Left kidney (tissue), 2 donors: Measurements from ENCODE around the gene SELENON. TPM values are rescaled to one million over a fixed set of nuclear protein-coding genes. Genes with fewer than 3 reads are reported as not detected.

Experiments
- DNase-seq: peaks from one replicate; pipeline ENCODE4 v3.0.0-alpha.2; 2013
- polyA plus RNA-seq: library from polyadenylated mRNA; unstranded; fragments of 120-200 nt; gene quantifications from one replicate; pipeline ENCODE4 v1.2.1, GENCODE V29; 2013; ENCODE audit not compliant: insufficient read length

The SELENON gene
- polyA plus RNA-seq, 1 donor = 75.1 TPM

DNA sequence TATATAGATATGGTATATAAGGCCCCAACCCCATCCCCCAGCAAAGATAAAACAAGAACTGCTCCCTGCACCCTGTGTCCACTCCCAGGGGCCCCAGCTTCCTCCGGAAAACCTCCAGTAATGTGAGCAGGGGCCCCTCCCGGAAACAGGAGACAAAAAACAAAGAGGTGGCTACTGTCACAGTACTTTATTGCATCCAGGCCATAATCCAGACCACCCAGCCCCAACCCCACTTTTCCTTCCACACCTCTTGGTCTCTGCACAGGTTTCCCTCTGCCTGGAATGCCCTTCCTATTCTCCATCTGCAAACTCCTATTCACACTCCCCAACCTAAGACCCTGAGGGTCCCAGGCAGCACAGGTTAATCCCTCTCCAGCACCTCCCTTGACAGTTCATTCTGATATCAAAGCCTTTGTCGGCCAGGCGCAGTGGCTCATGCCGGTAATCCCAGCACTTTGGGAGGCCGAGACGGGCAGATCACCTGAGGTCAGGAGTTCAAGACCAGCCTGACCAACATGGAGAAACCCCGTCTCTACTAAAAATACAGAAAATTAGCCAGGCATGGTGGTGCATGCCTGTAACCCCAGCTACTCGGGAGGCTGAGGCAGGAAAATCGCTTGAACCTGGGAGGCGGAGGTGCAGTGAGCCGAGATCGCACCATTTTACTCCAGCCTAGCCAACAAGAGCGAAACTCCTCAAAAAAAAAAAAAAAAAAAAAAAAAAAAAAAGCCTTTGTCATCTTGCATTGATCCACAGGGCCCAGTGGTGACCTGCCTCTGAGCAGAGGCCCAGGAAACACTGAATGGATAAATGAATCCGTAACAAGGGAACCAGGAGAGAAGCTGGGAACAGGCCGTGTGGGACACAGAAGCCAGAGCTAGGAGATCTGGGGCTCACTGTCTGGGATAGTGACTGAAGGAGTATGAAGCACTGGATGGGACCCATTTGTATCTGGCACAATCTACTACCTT, 61.6 kb downstream of the SELENON start:
- DNase-seq = no peak

DNA sequence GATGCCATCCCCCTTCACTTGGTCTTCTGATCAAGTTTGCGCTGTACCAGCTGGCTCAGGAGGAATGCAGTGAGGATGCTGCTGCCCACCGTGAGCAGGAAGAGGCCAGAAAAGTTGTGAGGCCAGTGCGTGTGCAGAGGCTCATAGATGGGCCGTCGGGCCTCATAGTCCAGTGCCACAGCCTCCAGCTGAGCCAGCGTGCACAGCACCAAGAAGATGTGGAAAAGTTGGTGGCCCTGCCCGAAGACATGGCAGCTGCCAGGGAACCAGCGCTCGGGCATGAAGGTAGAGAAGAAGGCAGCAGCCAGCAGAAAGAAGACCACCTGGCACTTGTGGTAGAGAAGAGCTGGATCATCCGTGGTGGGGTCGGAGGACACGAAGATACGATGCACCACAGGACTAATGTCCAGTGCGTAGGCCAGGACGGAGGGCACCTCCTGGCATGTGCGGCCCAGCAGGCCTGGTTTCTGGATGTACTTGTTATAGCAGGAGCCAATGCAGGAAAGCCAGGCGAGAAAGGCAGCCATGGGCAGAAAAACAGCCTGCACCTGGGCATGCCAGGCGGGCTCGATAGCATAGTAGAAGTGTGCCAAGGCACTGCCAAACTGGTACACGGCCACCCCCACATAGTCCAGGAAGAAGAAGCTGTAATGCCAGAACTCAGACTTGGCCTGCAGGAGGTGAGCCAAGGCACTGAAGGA, 62.9 kb downstream of the SELENON start:
- no peak for DNase-seq

DNA sequence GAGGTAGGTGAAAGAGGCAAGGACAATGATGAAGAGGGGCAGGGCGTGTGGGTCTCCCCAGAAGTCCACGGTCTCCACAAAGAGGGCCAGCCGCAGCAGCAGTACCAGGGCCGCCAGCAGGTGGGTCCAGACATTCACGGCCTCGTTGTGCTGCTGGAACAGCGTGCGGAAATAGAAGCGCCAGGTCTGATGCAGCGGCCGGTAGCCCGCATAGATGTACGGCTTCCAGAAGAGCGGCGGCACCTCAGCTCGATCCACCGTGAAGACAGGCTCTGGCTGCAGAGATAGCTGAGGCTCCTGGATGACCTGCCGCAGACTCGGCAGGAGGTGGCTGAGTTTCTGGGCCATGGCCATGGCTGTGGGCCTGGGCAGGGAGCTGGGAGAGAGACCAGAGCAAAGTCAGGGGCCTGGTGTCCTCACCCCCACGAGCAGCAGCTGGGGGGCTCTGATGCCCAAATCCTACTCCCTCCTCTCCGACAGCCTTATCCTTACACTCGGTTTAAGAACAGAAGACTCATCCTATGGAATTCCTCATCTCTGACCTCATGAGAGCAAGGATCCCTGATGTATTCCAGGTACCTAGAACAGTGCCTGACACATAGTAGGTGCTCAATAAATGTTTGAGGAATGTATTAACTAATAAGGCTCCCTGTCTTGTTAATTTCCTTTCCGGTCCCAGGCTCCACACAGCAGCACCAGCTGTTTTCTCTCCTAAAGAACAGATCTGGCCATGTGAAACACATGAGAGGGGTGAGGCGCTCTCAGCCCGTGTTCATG, 63.7 kb downstream of the SELENON start:
- DNase-seq = no peak

DNA sequence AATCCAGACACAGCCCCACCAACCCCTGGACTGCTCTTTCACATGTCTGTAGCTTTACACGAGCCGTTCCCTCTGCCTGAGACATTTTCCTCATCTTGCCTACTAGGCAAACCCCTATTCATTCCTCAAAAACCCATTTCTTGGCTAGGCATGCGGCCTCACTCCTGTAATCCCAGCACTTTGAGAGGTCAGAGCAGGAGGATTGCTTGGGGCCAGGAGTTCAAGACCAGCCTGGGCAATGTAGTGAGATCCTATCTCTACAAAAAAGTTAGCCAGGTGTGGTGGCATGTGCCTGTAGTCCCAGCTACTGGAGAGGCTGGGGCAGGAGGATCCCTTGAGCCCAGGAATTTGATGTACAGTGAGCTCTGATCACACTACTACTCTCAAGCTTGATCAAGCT, 64.4 kb downstream of the SELENON start:
- DNase-seq = no peak

DNA sequence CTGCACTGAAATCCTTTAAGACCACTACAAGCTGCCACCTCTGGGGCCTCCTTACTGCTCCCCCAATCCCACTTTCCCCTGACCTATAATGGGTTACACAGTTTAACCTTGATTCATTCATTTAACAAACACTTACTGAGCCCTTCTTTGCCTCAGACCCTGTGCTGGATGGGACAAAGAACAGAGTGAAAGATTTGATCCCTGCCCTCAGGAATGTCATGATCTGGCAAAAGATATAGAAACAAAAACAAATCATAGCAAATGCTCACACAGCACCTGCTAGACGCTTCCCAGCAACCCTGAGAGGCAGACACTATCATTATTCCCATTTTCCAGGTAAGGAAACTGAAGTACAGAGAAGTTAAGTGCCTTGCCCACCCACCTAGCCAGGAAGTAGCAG, 66.3 kb downstream of the SELENON start:
- no peak for DNase-seq

DNA sequence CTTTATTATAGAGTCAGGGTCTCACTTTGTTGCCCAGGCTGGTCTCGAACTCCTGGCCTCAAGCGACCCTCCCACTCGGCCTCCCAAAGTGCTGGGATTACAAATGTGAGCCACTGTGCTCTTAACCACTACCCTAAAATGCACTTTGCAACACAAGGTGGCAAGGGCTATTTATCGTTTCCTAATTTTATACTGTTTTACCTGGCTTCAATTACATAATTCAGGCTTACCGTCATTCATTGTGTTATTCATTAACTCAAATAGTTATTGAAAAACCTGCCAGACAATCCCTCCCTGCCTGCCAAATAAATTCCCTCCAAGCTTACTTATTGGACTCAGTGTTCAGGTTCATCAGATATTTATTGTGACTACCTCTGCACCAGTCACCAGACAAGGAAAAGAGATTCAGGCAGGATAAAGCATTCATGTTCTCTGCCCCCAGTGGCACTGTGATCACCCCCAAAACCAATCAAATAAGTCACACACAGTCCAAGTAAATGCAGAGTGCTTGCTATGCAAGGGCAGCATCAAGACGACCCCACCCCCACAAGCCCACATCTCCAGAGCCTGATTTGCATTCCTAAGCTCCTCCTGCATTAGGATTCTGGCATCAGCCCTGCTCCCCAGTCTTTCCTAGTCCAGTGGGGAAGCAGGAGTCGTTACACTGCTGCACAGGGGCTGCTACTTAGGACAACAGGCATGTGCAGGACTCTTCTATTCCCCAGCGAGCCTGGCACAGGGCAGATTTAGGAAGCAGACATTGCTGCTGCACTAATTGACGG, 67.4 kb downstream of the SELENON start:
- peak; percentile 63 for DNase-seq

Other genes with a start within 250 kb of the SELENON start
- 13.9 TPM for gene MAN1C1, start 183.4 kb upstream of the SELENON start, polyA plus RNA-seq
- gene MTFR1L, start 19.8 kb downstream of the SELENON start, polyA plus RNA-seq = 98.5 TPM
- gene AUNIP, start 59.3 kb downstream of the SELENON start, polyA plus RNA-seq = 3.4 TPM
- gene PAQR7, start 75.5 kb downstream of the SELENON start, polyA plus RNA-seq = 29.7 TPM
- 1,379 TPM for gene STMN1, start 106.2 kb downstream of the SELENON start, polyA plus RNA-seq
- 18.2 TPM for gene PAFAH2, start 197.9 kb downstream of the SELENON start, polyA plus RNA-seq
- 1.8 TPM for gene EXTL1, start 221.6 kb downstream of the SELENON start, polyA plus RNA-seq
- 5.4 TPM for gene SLC30A2, start 245.9 kb downstream of the SELENON start, polyA plus RNA-seq